22Rv1 (cell line): Measurements from ENCODE around the gene CSF2RB.

Experiments used
- H3K27ac ChIP-seq: fragments of 450-650 bp; 2 replicates; pipeline ENCODE4 v1.5.1; 2017
- CTCF ChIP-seq: fragments of 450-650 bp; IDR thresholded peaks from 2 replicates; pipeline ENCODE4 v1.5.1; 2017; ENCODE audit warnings: mild to moderate bottlenecking
- ZFX ChIP-seq: fragments of 450-650 bp; IDR thresholded peaks from 2 replicates; pipeline ENCODE4 v1.6.1; 2017; ENCODE audit warnings: antibody characterized with exemption, borderline replicate concordance

Gene CSF2RB

GRCh38 chr22:36937319-36938027 lies 24.0 kb downstream of the CSF2RB start:
- TF ChIP-seq CTCF (no peak), ZFX (no peak)

GRCh38 chr22:36938028-36938425 lies 24.6 kb downstream of the CSF2RB start:
- TF ChIP-seq ZFX = no peak
- no peak for TF ChIP-seq CTCF
- no peak overlapping the region for H3K27ac ChIP-seq

More at GRCh38 chr22:36937319-36938027, 24.0 kb downstream of the CSF2RB start:
- no peak overlapping the region for H3K27ac ChIP-seq

GRCh38 chr22:36938886-36939285 lies 25.5 kb downstream of the CSF2RB start:
- H3K27ac ChIP-seq = no peak overlapping the region
- TF ChIP-seq ZFX (no peak), CTCF (no peak)

- TF ChIP-seq CTCF (no peak), ZFX (no peak)
- no peak overlapping the region for H3K27ac ChIP-seq
Observed at GRCh38 chr22:36940676-36941075, 27.2 kb downstream of the CSF2RB start.

GRCh38 chr22:36942556-36942955 lies 29.1 kb downstream of the CSF2RB start:
- H3K27ac ChIP-seq = no peak overlapping the region
- no peak for TF ChIP-seq CTCF
- no peak for TF ChIP-seq ZFX

- TF ChIP-seq CTCF (no peak), ZFX (no peak)
- H3K27ac ChIP-seq = no peak overlapping the region
Observed at GRCh38 chr22:36946421-36947158, 33.2 kb downstream of the CSF2RB start.
